Astrocyte of the spinal cord (primary cell): ENCODE results near the gene EHBP1.
"Not testable (repeated sequence)": the region's sequence is repeated elsewhere in the genome, so short reads cannot be mapped to it uniquely, and the experiment has no call there.

Experiments used
- DNase-seq: peaks from one replicate; pipeline ENCODE4 v3.0.0; 2011; ENCODE audit warnings: low read depth, low spot score
- H3K4me3 ChIP-seq: 2 replicates; pipeline ENCODE4 v1.5.1; 2011; ENCODE audit warnings: low read depth, mild to moderate bottlenecking, low read length, moderate library complexity
- CTCF ChIP-seq: IDR thresholded peaks from 2 replicates; pipeline ENCODE4 v1.5.1; 2012; ENCODE audit warnings: low read depth, mild to moderate bottlenecking, low read length, inconsistent platforms
- in situ Hi-C: cut with HindIII; loops from 2 replicates; pipeline ENCODE4 v1.10.0; 2017; ENCODE audit warnings: low sequenced_read_pairs

EHBP1 gene

GRCh38 chr2:63066265-63066664 is 360.8 kb downstream of the EHBP1 start:
- in situ Hi-C loops, result no loop called here

GRCh38 chr2:63066838-63067237 is 361.3 kb downstream of the EHBP1 start:
- DNase-seq, result no peak
- no peak overlapping the region for H3K4me3 ChIP-seq
- TF ChIP-seq CTCF, result no peak
- in situ Hi-C loops, result no loop called here

More at GRCh38 chr2:63066265-63066664, 360.8 kb downstream of the EHBP1 start:
- no peak overlapping the region for H3K4me3 ChIP-seq
- TF ChIP-seq CTCF, result no peak
- DNase-seq, result no peak

- H3K4me3 ChIP-seq, result no peak overlapping the region
- in situ Hi-C loops, result no loop called here
- no peak for TF ChIP-seq CTCF
- DNase-seq, result no peak
Measured at GRCh38 chr2:63071664-63072063, 366.2 kb downstream of the EHBP1 start.

- TF ChIP-seq CTCF, result no peak
- no peak overlapping the region for H3K4me3 ChIP-seq
- in situ Hi-C loops, result no loop called here
- DNase-seq, result no peak
Measured at GRCh38 chr2:63073994-63074393, 368.5 kb downstream of the EHBP1 start.

- H3K4me3 ChIP-seq, in situ Hi-C loops, DNase-seq: not testable (repeated sequence)
Measured at GRCh38 chr2:63074399-63074798, 368.9 kb downstream of the EHBP1 start.

GRCh38 chr2:63078852-63079606 is 373.5 kb downstream of the EHBP1 start:
- H3K4me3 ChIP-seq, result no peak overlapping the region
- DNase-seq, result no peak
- in situ Hi-C loops, result no loop called here
- no peak for TF ChIP-seq CTCF

- TF ChIP-seq CTCF, result no peak
- no peak for DNase-seq
- no peak overlapping the region for H3K4me3 ChIP-seq
- in situ Hi-C loops, result no loop called here
Measured at GRCh38 chr2:63081404-63081803, 375.9 kb downstream of the EHBP1 start.
